IPS-15b (cell line): Measurements from ENCODE around the gene KCNC4.

Experiments
- H3K27me3 ChIP-seq: one replicate; pipeline ENCODE4 v1.6.1; 2013; ENCODE audit warnings: low read length; ENCODE audit not compliant: control insufficient read depth, insufficient read depth
- H3K36me3 ChIP-seq: one replicate; pipeline ENCODE4 v1.6.1; 2013; ENCODE audit warnings: low read length; ENCODE audit not compliant: control insufficient read depth, insufficient read depth
- H3K4me1 ChIP-seq: one replicate; pipeline ENCODE4 v1.6.1; 2013; ENCODE audit warnings: mild to moderate bottlenecking, low read length; ENCODE audit not compliant: control insufficient read depth, insufficient read depth
- H3K4me3 ChIP-seq: one replicate; pipeline ENCODE4 v1.5.1; 2013; ENCODE audit warnings: low read depth, low read length
- H3K9ac ChIP-seq: one replicate; pipeline ENCODE4 v1.6.1; 2013; ENCODE audit warnings: low read depth, mild to moderate bottlenecking, low read length
- H3K9me3 ChIP-seq: one replicate; pipeline ENCODE4 v1.6.1; 2013; ENCODE audit warnings: mild to moderate bottlenecking, low read length; ENCODE audit not compliant: control insufficient read depth, insufficient read depth

KCNC4 gene

DNA sequence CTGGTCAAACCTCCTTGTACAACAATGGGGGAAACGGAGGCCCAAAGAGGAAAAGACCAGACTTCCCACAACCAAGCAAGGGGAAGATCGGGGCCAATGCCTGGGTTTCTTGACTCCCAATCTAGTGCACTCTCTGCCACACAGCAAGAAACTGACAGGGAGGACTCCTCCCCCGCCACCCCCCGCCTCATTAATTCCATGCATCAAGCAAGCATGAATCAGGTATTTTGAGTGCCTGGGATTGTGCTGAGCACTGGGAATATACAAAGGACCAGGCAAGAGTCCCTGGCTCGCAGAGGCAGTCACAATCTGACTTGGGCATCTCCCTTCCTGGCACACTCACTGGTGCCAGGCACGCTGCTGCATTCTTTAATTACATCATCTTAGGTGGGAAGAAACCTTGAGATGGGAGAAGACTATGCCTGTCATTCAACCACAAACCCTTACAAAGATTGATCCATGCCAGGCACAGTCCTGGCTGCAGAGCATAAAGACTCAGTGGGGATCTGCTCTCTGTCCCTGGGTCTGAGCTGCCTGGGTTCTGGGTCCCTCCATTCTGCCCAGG is 4.4 kb upstream of the KCNC4 start:
- Histone ChIP-seq H3K9me3 (no peaks in the 10 kb centered on the region), H3K36me3 (no peaks in the 10 kb centered on the region), H3K4me1 (no peaks in the 10 kb centered on the region), H3K27me3 (peaks cover 2% of the 10 kb centered on the region), H3K4me3 (no peak overlapping the region), H3K9ac (no peak overlapping the region)

GRCh38 chr1:110206261-110206920 is 3.7 kb upstream of the KCNC4 start:
- peaks cover 6% of the 10 kb centered on the region for H3K27me3 ChIP-seq
- H3K9ac ChIP-seq = no peak overlapping the region
- no peaks in the 10 kb centered on the region for H3K4me1 ChIP-seq
- H3K9me3 ChIP-seq = no peaks in the 10 kb centered on the region
- H3K36me3 ChIP-seq = no peaks in the 10 kb centered on the region
- no peak overlapping the region for H3K4me3 ChIP-seq

GRCh38 chr1:110207831-110208230 is 2.3 kb upstream of the KCNC4 start:
- no peak overlapping the region for H3K4me3 ChIP-seq
- peaks cover 6% of the 10 kb centered on the region for H3K4me1 ChIP-seq
- H3K27me3 ChIP-seq = peaks cover 20% of the 10 kb centered on the region
- no peaks in the 10 kb centered on the region for H3K36me3 ChIP-seq
- no peak overlapping the region for H3K9ac ChIP-seq
- H3K9me3 ChIP-seq = no peaks in the 10 kb centered on the region

- Histone ChIP-seq H3K9me3 (no peaks in the 10 kb centered on the region), H3K9ac (no peak overlapping the region), H3K36me3 (no peaks in the 10 kb centered on the region), H3K4me3 (peak overlapping the region; percentile 89), H3K27me3 (peaks cover 21% of the 10 kb centered on the region), H3K4me1 (peaks cover 12% of the 10 kb centered on the region)
These were observed 1.0 kb upstream of the KCNC4 start for GRCh38 chr1:110208916-110209645.

- no peaks in the 10 kb centered on the region for H3K36me3 ChIP-seq
- no peaks in the 10 kb centered on the region for H3K9me3 ChIP-seq
- H3K9ac ChIP-seq = no peak overlapping the region
- peaks cover 12% of the 10 kb centered on the region for H3K4me1 ChIP-seq
- H3K27me3 ChIP-seq = peaks cover 21% of the 10 kb centered on the region
- H3K4me3 ChIP-seq = peak overlapping the region; percentile 89
These were observed 736 bp downstream of the KCNC4 start for GRCh38 chr1:110210604-110211495.

DNA sequence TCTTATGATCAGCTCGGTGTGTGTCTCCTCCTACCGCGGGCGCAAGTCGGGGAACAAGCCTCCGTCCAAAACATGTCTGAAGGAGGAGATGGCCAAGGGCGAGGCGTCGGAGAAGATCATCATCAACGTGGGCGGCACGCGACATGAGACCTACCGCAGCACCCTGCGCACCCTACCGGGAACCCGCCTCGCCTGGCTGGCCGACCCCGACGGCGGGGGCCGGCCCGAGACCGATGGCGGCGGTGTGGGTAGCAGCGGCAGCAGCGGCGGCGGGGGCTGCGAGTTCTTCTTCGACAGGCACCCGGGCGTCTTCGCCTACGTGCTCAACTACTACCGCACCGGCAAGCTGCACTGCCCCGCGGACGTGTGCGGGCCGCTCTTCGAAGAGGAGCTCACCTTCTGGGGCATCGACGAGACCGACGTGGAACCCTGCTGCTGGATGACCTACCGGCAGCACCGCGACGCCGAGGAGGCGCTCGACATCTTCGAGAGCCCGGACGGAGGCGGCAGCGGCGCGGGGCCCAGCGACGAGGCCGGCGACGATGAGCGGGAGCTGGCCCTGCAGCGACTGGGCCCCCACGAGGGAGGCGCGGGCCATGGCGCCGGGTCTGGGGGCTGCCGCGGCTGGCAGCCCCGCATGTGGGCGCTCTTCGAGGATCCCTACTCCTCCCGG is 1.5 kb downstream of the KCNC4 start:
- Histone ChIP-seq H3K4me1 (peaks cover 12% of the 10 kb centered on the region), H3K4me3 (peak overlapping the region; percentile 89), H3K36me3 (peaks cover 2% of the 10 kb centered on the region), H3K27me3 (peaks cover 21% of the 10 kb centered on the region), H3K9ac (peak overlapping the region; percentile 54), H3K9me3 (no peaks in the 10 kb centered on the region)

DNA sequence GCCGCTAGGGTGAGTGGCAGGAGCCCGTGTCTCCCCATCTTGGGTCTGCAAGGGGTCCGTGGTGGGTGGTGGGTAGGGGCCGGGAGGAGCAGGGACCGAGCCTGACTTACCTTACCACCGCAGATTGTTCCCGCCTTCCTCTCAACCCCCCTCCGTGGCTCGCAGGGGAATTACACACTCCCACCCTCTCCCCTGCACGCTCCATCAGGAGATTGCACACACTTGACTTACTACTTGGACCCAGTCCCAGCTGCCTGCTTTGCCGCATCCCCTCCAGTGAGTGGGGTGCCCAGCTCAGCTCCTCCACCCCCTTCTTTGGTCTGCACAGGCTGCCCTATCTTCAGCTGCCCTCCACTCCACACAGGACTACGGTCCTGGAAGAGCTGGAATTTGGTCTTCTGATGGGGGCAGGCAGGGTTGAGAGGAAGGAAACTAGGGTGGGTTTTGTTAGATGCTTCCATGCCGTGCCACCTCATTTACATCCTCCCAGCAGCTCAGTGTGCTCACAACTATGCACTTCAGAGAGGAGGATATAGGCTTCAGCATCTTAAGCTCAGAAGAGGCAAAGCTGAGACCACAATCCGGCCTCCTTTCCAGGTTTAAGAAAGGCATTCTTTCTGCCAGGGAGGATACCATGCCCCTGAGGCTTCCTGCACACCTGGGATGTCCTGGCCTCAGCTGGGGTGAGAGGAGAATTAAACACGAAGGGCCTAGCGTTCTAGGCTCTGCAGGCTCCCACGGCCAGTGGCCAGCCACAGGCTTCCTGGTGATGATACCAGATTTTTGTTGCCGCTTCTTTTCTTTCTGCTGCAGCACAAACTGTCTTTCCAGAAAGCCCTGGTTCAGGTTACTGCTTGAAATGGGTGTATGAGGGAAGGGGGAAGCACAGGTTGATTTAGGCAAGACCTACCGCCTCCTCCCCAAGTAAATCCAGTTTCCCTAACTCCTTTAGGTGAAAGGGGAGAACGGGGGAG is 2.3 kb downstream of the KCNC4 start:
- Histone ChIP-seq H3K27me3 (peaks cover 21% of the 10 kb centered on the region), H3K9me3 (no peaks in the 10 kb centered on the region), H3K36me3 (peaks cover 3% of the 10 kb centered on the region), H3K4me1 (peaks cover 12% of the 10 kb centered on the region), H3K9ac (peak overlapping the region; percentile 54), H3K4me3 (peak overlapping the region; percentile 89)

- peaks cover 21% of the 10 kb centered on the region for H3K27me3 ChIP-seq
- peaks cover 12% of the 10 kb centered on the region for H3K4me1 ChIP-seq
- peak overlapping the region; percentile 89 for H3K4me3 ChIP-seq
- H3K36me3 ChIP-seq = peaks cover 3% of the 10 kb centered on the region
- no peak overlapping the region for H3K9ac ChIP-seq
- no peaks in the 10 kb centered on the region for H3K9me3 ChIP-seq
These were observed 3.0 kb downstream of the KCNC4 start for GRCh38 chr1:110213143-110213540.

DNA sequence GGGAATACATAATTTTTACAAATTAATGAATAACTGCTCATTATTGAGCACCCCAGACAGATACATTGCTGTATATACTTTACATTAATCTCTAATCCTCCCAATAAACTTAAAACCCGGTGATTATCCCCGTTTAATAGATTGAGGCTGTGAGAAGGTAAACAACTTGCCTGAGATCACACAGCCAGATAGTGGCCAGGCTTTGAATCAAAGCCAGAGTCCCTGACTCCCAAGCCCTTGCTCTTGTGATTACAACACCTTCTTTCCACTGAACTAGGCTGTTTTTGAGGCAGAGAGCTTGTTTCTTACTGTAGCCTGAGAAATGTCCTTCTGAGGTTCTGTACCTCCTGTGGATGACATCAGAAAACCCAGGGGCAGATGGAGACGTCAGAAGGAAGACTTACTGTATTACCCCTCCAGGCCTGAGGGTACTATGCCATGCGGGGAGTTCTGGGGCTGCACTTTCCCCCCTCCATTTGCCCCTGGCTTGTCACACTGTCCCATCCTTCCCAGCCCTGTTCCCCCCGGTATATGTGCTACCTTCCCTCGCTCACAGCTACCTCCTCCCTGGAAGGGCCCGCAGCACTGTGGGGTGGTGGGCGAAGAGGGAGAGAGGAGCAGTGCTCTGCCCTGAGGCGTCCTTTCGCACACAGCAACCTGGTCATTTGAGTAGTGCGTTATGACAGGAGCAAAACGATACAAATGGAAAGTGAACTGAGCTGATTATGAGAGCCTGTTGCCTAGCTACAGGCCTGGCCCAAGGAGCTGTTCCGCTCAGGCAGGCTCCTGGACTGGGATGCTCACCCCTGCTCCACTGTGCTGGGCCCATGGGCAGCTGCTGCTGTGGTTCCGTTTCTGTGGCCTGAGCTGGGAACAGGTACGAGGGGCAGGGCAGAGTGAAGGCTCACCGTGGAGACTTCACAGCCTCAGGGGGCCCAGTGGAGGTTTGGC is 4.6 kb downstream of the KCNC4 start:
- H3K9me3 ChIP-seq = no peaks in the 10 kb centered on the region

More for the DNA sequence above, 4.6 kb downstream of the KCNC4 start:
- Histone ChIP-seq H3K4me1 (peaks cover 12% of the 10 kb centered on the region), H3K36me3 (peaks cover 3% of the 10 kb centered on the region), H3K27me3 (peaks cover 19% of the 10 kb centered on the region), H3K4me3 (no peak overlapping the region), H3K9ac (no peak overlapping the region)
